ENCODE data around the gene CNGA4. TPM values are rescaled to one million over a fixed set of nuclear protein-coding genes. Genes with fewer than 3 reads are reported as not detected.

CNGA4 gene
- polyA plus RNA-seq, 2 of the 4 experiments (the other 2 are of a cell fraction) = 0.10 to 0.12 TPM

- H3K4me1 ChIP-seq = no peaks in the 10 kb centered on the region
- FAIRE-seq (no peak), DNase-seq (ENCODE audit: low read depth in 1 of 2, low spot score in 1 of 2) (peak in 1 of 2 experiments; percentile 22), ATAC-seq (peak in 1 of 2 experiments; percentile 73; a peak in 3 of 6 replicates)
- ChIA-PET CTCF (interaction anchor here (0.7 to 2.5 kb wide), 10 partner anchors 13 to 247 kb away, joined by 3 to 11 read pairs (median 4); no protein-coding TSS in a partner anchor), POLR2A (no interaction called here)
- no peaks in the 10 kb centered on the region for H3K9me3 ChIP-seq
- H3K4me2 ChIP-seq = no peak overlapping the region
- 0 out of 5 replicates have a peak, but pooled peaks of 1 of the 2 experiments have one; percentile 7 for TF ChIP-seq RAD21 (conservative IDR thresholded peaks at IDR 0.05 in 1 of 2, IDR thresholded peaks at IDR 0.05 in 1 of 2)
- no peak for TF ChIP-seq HEYL (CRISPR knock-in tag; IDR thresholded peaks at IDR 0.05)
- TF ChIP-seq, protein P1, sequence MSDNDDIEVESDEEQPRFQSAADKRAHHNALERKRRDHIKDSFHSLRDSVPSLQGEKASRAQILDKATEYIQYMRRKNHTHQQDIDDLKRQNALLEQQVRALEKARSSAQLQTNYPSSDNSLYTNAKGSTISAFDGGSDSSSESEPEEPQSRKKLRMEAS (IDR thresholded peaks at IDR 0.05) = 0 out of 2 replicates have a peak, but pooled peaks have one; percentile 19
- TF ChIP-seq BHLHE40 (IDR thresholded peaks at IDR 0.05; ENCODE audit: low read depth, low read length) = no peak
- no peak overlapping the region for H3K4me3 ChIP-seq
- 70% methylated on average over 24 of the region's 24 CpGs for WGBS (ENCODE audit: missing lambda C conversion rate)
- H3K27ac ChIP-seq = no peak overlapping the region
Observed at GRCh38 chr11:6269994-6270393, 31.1 kb downstream of the CNGA4 start.

DNA sequence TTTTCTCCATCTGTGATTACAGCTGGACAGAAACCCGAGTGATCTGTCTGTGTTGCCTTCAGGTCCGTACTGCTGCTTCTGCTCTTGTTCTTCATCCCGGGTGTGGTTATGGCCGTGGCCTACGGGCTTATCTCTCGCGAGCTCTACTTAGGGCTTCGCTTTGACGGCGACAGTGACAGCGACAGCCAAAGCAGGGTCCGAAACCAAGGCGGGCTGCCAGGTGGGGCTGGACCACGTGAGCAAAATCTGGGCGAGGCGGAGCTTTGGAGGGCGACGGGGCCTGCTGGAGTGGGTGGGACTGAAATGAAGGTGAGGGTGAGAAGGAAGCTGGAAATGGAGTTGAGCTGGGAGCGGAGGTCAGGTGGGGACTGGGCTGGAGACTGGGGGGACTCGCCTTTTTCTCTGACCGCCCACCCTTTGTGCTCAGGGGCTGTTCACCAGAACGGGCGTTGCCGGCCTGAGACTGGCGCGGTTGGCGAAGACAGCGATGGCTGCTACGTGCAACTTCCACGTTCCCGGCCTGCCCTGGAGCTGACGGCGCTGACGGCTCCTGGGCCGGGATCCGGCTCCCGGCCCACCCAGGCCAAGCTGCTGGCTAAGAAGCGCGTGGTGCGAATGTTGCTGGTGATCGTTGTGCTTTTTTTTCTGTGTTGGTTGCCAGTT, 31.8 kb downstream of the CNGA4 start:
- DNase-seq (ENCODE audit: low read depth in 1 of 2, low spot score in 1 of 2) = no peak
- Histone ChIP-seq H3K9me3 (no peaks in the 10 kb centered on the region), H3K27ac (no peak overlapping the region), H3K4me2 (no peak overlapping the region), H3K4me1 (no peaks in the 10 kb centered on the region), H3K4me3 (no peak overlapping the region)
- TF ChIP-seq RAD21 (conservative IDR thresholded peaks at IDR 0.05 in 1 of 2, IDR thresholded peaks at IDR 0.05 in 1 of 2) (no peak), CHD4 (IDR thresholded peaks at IDR 0.05; ENCODE audit: borderline replicate concordance) (no peak), TFCP2L1 (CRISPR knock-in tag; IDR thresholded peaks at IDR 0.05) (no peak), KDM1A (IDR thresholded peaks at IDR 0.05; ENCODE audit: low read depth) (no peak), SREBF2 (IDR thresholded peaks at IDR 0.05) (no peak), EP300 (IDR thresholded peaks at IDR 0.05) (no peak), ZSCAN20 (CRISPR knock-in tag; IDR thresholded peaks at IDR 0.05) (no peak), ZNF302 (CRISPR knock-in tag; IDR thresholded peaks at IDR 0.05) (no peak), MYC (IDR thresholded peaks at IDR 0.05; ENCODE audit: borderline replicate concordance, low read length) (no peak)
- TF ChIP-seq, protein P2, sequence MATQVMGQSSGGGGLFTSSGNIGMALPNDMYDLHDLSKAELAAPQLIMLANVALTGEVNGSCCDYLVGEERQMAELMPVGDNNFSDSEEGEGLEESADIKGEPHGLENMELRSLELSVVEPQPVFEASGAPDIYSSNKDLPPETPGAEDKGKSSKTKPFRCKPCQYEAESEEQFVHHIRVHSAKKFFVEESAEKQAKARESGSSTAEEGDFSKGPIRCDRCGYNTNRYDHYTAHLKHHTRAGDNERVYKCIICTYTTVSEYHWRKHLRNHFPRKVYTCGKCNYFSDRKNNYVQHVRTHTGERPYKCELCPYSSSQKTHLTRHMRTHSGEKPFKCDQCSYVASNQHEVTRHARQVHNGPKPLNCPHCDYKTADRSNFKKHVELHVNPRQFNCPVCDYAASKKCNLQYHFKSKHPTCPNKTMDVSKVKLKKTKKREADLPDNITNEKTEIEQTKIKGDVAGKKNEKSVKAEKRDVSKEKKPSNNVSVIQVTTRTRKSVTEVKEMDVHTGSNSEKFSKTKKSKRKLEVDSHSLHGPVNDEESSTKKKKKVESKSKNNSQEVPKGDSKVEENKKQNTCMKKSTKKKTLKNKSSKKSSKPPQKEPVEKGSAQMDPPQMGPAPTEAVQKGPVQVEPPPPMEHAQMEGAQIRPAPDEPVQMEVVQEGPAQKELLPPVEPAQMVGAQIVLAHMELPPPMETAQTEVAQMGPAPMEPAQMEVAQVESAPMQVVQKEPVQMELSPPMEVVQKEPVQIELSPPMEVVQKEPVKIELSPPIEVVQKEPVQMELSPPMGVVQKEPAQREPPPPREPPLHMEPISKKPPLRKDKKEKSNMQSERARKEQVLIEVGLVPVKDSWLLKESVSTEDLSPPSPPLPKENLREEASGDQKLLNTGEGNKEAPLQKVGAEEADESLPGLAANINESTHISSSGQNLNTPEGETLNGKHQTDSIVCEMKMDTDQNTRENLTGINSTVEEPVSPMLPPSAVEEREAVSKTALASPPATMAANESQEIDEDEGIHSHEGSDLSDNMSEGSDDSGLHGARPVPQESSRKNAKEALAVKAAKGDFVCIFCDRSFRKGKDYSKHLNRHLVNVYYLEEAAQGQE (IDR thresholded peaks at IDR 0.05) = no peak
- TF ChIP-seq, protein P1 (IDR thresholded peaks at IDR 0.05) = no peak
- CTCF ChIA-PET = interaction anchor here (1.0 to 2.5 kb wide), 11 partner anchors 12 to 248 kb away, joined by 3 to 11 read pairs (median 4); no protein-coding TSS in a partner anchor
- 86% methylated on average over 30 of the region's 41 CpGs for WGBS (ENCODE audit: missing lambda C conversion rate)
- ATAC-seq = no peak
- POLR2A ChIA-PET = no interaction called here
- FAIRE-seq = no peak

- Histone ChIP-seq H3K4me1 (no peaks in the 10 kb centered on the region), H3K4me3 (no peak overlapping the region), H3K4me2 (no peak overlapping the region), H3K27ac (no peak overlapping the region), H3K9me3 (peaks cover 4% of the 10 kb centered on the region)
- TF ChIP-seq RAD21 (conservative IDR thresholded peaks at IDR 0.05 in 1 of 2, IDR thresholded peaks at IDR 0.05 in 1 of 2) (no peak), EP300 (IDR thresholded peaks at IDR 0.05) (no peak)
- no peak for DNase-seq (ENCODE audit: low read depth in 1 of 2, low spot score in 1 of 2)
- ChIA-PET CTCF (interaction anchor here (1.0 to 2.5 kb wide), 4 partner anchors 20 to 248 kb away, joined by 3 to 11 read pairs (median 8); no protein-coding TSS in a partner anchor), POLR2A (no interaction called here)
- no peak for FAIRE-seq
- WGBS (ENCODE audit: missing lambda C conversion rate) = 76% methylated on average over 2 of the region's 3 CpGs
- ATAC-seq = no peak
Observed at GRCh38 chr11:6271598-6271997, 32.7 kb downstream of the CNGA4 start.

DNA sequence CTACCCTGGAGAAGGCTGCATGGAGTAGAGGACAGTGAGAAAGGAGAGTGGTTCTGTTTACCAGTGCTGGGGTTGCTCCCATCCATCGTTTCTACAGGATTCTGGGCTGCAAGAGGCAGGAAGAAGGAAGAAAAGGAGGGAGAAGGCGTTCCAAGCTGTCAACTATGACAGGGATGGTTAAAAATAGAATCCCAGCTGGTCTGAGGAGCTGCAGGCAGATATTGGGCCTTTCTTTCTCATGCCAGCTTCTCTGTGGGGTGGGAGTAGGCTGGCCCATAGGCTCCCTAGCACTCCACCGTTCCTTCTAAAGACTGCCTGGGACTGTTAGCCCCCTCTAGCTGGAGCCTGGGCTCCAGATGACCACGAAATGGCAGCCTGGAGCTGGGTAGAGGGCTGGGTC, 34.3 kb downstream of the CNGA4 start:
- POLR2A ChIA-PET = no interaction called here
- ATAC-seq = no peak
- no peak overlapping the region for H3K4me2 ChIP-seq
- CTCF ChIA-PET = interaction anchor here (0.6 to 2.5 kb wide), 4 partner anchors 9 to 81 kb away, joined by 3 to 7 read pairs (median 4); no protein-coding TSS in a partner anchor
- no peaks in the 10 kb centered on the region for H3K4me1 ChIP-seq
- FAIRE-seq = no peak
- no peak overlapping the region for H3K4me3 ChIP-seq
- peaks cover 7% of the 10 kb centered on the region for H3K9me3 ChIP-seq
- no peak for DNase-seq (ENCODE audit: low read depth in 1 of 2, low spot score in 1 of 2)
- H3K27ac ChIP-seq = no peak overlapping the region
- WGBS (ENCODE audit: missing lambda C conversion rate) = 8% methylated on average over 4 of the region's 4 CpGs
- TF ChIP-seq FOSB (CRISPR knock-in tag; IDR thresholded peaks at IDR 0.05) (no peak), FOXS1 (CRISPR knock-in tag; IDR thresholded peaks at IDR 0.05) (no peak), SREBF2 (IDR thresholded peaks at IDR 0.05) (no peak), MAZ (IDR thresholded peaks at IDR 0.05; ENCODE audit: borderline replicate concordance, low read depth, low read length) (no peak), ZFP36 (IDR thresholded peaks at IDR 0.05; ENCODE audit: borderline replicate concordance, partially characterized antibody) (no peak), CHD2 (IDR thresholded peaks at IDR 0.05; ENCODE audit: low read length, partially characterized antibody) (no peak), SMC3 (IDR thresholded peaks at IDR 0.05) (no peak), CHD4 (IDR thresholded peaks at IDR 0.05; ENCODE audit: borderline replicate concordance) (no peak), HES2 (IDR thresholded peaks at IDR 0.05) (no peak), GATA3 (IDR thresholded peaks at IDR 0.05; ENCODE audit: borderline replicate concordance) (no peak), HOXA7 (CRISPR knock-in tag; IDR thresholded peaks at IDR 0.05) (no peak)
- TF ChIP-seq, protein P3, sequence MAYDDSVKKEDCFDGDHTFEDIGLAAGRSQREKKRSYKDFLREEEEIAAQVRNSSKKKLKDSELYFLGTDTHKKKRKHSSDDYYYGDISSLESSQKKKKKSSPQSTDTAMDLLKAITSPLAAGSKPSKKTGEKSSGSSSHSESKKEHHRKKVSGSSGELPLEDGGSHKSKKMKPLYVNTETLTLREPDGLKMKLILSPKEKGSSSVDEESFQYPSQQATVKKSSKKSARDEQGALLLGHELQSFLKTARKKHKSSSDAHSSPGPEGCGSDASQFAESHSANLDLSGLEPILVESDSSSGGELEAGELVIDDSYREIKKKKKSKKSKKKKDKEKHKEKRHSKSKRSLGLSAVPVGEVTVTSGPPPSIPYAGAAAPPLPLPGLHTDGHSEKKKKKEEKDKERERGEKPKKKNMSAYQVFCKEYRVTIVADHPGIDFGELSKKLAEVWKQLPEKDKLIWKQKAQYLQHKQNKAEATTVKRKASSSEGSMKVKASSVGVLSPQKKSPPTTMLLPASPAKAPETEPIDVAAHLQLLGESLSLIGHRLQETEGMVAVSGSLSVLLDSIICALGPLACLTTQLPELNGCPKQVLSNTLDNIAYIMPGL (CRISPR knock-in tag; IDR thresholded peaks at IDR 0.05; ENCODE audit: borderline replicate concordance) = no peak

Data from A549 (cell line).